NT2/D1 (cell line): ENCODE data around the gene PON2.
A peak's percentile ranks its signal among the peaks of the same experiment; 100 is the strongest.

Experiments used
- DNase-seq: peaks from one replicate; pipeline ENCODE4 v3.0.0-alpha.2; 2011; ENCODE audit warnings: low read depth, low spot score
- H3K27me3 ChIP-seq: 2 replicates; pipeline ENCODE4 v1.6.0; 2011; ENCODE audit warnings: mild to moderate bottlenecking; ENCODE audit not compliant: insufficient read length, insufficient read depth
- H3K36me3 ChIP-seq: 2 replicates; pipeline ENCODE4 v1.6.1; 2011; ENCODE audit warnings: mild to moderate bottlenecking, low read length, mixed read lengths; ENCODE audit not compliant: insufficient read depth, insufficient read length
- H3K4me1 ChIP-seq: 2 replicates; pipeline ENCODE4 v1.5.1; 2011; ENCODE audit not compliant: insufficient read depth, insufficient read length
- H3K4me3 ChIP-seq: 2 replicates; pipeline ENCODE4 v1.5.1; 2011; ENCODE audit warnings: low read depth; ENCODE audit not compliant: insufficient read length
- H3K9ac ChIP-seq: 2 replicates; pipeline ENCODE4 v1.6.0; 2011; ENCODE audit warnings: low read depth; ENCODE audit not compliant: insufficient read length
- H3K9me3 ChIP-seq: 2 replicates; pipeline ENCODE4 v1.5.1; 2011; ENCODE audit warnings: mild to moderate bottlenecking, low read length; ENCODE audit not compliant: insufficient read depth
- SUZ12 ChIP-seq: IDR thresholded peaks from 2 replicates; pipeline ENCODE4 v1.6.1; 2011; ENCODE audit not compliant: insufficient read length, insufficient read depth; ENCODE audit errors: extremely low read depth
- YY1 ChIP-seq: IDR thresholded peaks from 2 replicates; pipeline ENCODE4 v1.6.1; 2011; ENCODE audit not compliant: insufficient read length, insufficient read depth
- ZNF274 ChIP-seq: IDR thresholded peaks from 2 replicates; pipeline ENCODE4 v1.6.1; 2011; ENCODE audit warnings: mild to moderate bottlenecking, low read depth, low read length

Gene PON2

GRCh38 chr7:95429241-95429990, 5.4 kb downstream of the PON2 start:
- DNase-seq, result no peak
- H3K4me1 ChIP-seq, result no peaks in the 10 kb centered on the region
- H3K36me3 ChIP-seq, result peaks cover 13% of the 10 kb centered on the region
- no peak overlapping the region for H3K9ac ChIP-seq
- H3K9me3 ChIP-seq, result peaks cover 4% of the 10 kb centered on the region; the same call in 1 of the 2 replicates
- no peaks in the 10 kb centered on the region for H3K27me3 ChIP-seq
- H3K4me3 ChIP-seq, result no peak overlapping the region
- TF ChIP-seq ZNF274 (no peak), YY1 (no peak), SUZ12 (no peak)

GRCh38 chr7:95427914-95428516, 6.8 kb downstream of the PON2 start:
- TF ChIP-seq YY1 (no peak), SUZ12 (no peak), ZNF274 (no peak)
- Histone ChIP-seq H3K4me1 (no peaks in the 10 kb centered on the region), H3K9ac (no peak overlapping the region), H3K27me3 (no peaks in the 10 kb centered on the region), H3K9me3 (peaks cover 4% of the 10 kb centered on the region; the same call in 1 of the 2 replicates), H3K36me3 (peaks cover 13% of the 10 kb centered on the region), H3K4me3 (no peak overlapping the region)
- DNase-seq, result peak; percentile 3

GRCh38 chr7:95427166-95427565, 7.7 kb downstream of the PON2 start:
- Histone ChIP-seq H3K9ac (no peak overlapping the region), H3K27me3 (no peaks in the 10 kb centered on the region), H3K4me1 (no peaks in the 10 kb centered on the region), H3K36me3 (peaks cover 16% of the 10 kb centered on the region), H3K9me3 (peaks cover 4% of the 10 kb centered on the region; the same call in 1 of the 2 replicates), H3K4me3 (no peak overlapping the region)
- no peak for DNase-seq
- TF ChIP-seq YY1, result no peak
- TF ChIP-seq SUZ12, result no peak
- no peak for TF ChIP-seq ZNF274

- peaks cover 4% of the 10 kb centered on the region; the same call in 1 of the 2 replicates for H3K9me3 ChIP-seq
- H3K36me3 ChIP-seq, result peaks cover 18% of the 10 kb centered on the region
- H3K9ac ChIP-seq, result no peak overlapping the region
- no peak for TF ChIP-seq SUZ12
- TF ChIP-seq YY1, result no peak
- TF ChIP-seq ZNF274, result no peak
- H3K4me3 ChIP-seq, result no peak overlapping the region
- no peaks in the 10 kb centered on the region for H3K27me3 ChIP-seq
- H3K4me1 ChIP-seq, result no peaks in the 10 kb centered on the region
- DNase-seq, result no peak
Observed at GRCh38 chr7:95425694-95426093, 9.1 kb downstream of the PON2 start.

- H3K4me1 ChIP-seq, result no peaks in the 10 kb centered on the region
- no peaks in the 10 kb centered on the region for H3K27me3 ChIP-seq
- no peak overlapping the region for H3K4me3 ChIP-seq
- TF ChIP-seq SUZ12, result no peak
- no peak for TF ChIP-seq YY1
- no peak for TF ChIP-seq ZNF274
- H3K9me3 ChIP-seq, result peaks cover 4% of the 10 kb centered on the region; the same call in 1 of the 2 replicates
- no peak overlapping the region for H3K9ac ChIP-seq
- DNase-seq, result no peak
- peaks cover 20% of the 10 kb centered on the region for H3K36me3 ChIP-seq
Observed at GRCh38 chr7:95424716-95425115, 10.1 kb downstream of the PON2 start.

GRCh38 chr7:95421847-95422444, 12.9 kb downstream of the PON2 start:
- Histone ChIP-seq H3K9ac (no peak overlapping the region), H3K9me3 (no peaks in the 10 kb centered on the region), H3K4me3 (no peak overlapping the region), H3K36me3 (peaks cover 17% of the 10 kb centered on the region), H3K4me1 (no peaks in the 10 kb centered on the region), H3K27me3 (no peaks in the 10 kb centered on the region)
- TF ChIP-seq YY1 (no peak), ZNF274 (no peak), SUZ12 (no peak)
- no peak for DNase-seq
